DMS153 treated with DMSO at 0.1 percent for 48 hours (cell line): ENCODE data around the gene SLC44A4.

ENCODE experiments used
- DNase-seq: peaks from one replicate; lab custom pipeline; 2025; ENCODE audit not compliant: unreplicated experiment; lab: John Stamatoyannopoulos, UW

Gene SLC44A4

GRCh38 chr6:31901415-31901952, 22.7 kb upstream of the SLC44A4 start:
- DNase-seq, result no peak

DNA sequence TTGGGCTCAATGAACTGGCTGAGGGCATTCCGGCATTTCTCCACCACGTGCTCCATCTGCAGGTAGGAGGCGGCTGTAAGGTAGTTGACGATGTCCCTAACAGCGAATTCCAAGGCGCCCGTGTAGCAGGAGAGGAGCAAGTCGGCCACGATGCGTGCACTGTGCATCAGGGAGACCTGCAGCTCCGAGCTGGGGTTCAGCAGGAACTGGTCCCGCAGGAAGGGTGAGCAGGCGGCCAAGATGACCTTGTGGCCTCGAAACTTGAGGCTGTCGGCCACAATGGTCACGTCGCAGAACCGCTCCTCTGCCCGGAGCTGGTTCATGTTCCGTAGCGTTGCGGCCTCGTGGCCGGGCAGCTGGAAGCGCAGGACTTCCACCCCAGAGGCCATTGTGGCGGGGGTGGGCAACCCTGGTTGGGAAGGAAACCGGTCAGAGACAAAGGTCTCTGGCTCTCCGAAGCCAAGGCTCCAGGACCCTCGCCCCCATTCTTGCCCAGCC, 22.2 kb upstream of the SLC44A4 start:
- DNase-seq, result no peak

- DNase-seq, result no peak
Measured at GRCh38 chr6:31899882-31900722, 21.3 kb upstream of the SLC44A4 start.

DNA sequence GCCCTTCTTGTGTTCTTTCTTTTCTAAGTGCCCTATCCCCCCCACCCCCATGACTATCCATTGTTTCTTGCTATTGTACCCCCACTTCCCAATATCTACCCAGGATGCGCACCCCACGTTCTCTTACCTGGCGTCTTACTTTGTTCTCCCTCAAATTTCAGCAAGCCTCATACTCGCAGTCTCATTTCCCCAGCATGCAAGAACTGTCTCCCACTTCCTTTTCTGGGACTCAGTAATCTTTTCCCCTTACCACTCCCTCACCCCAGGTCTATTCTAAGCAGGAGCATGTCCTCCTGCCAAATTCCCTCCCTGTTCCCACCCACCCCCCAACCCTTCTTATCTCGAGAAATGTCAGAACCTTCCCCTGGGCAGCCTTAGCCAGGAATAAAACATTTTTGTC, 20.4 kb upstream of the SLC44A4 start:
- DNase-seq, result no peak

DNA sequence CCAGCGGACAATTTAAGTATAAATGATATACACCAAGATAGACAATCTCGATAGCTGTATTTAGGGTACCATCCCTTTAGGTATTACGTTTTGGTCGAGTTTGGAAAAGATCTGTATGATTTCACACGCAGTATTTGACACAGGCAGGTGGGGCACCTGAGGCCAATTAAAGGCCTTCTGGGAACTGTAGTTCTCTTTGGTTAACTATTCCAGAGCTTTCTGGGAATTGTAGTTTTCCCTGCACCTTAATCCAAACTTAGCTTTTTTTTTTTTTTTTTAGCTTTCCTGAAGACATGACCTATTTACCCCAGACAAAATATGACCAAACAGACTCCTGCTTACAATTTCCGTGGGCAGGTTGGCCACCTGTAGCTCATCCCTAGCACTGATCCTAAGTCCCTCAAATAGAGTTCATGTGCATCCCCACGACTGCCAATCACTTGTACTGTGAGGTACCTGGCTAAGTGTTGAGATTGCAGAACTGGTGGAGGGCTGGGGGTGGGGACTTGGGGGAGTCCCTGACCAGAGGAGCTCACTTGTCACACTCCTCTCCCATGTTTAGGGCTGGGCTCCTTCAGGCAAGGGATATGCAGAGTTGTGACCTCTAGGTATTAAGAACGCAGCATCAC, 19.7 kb upstream of the SLC44A4 start:
- peak; percentile 34 for DNase-seq

DNA sequence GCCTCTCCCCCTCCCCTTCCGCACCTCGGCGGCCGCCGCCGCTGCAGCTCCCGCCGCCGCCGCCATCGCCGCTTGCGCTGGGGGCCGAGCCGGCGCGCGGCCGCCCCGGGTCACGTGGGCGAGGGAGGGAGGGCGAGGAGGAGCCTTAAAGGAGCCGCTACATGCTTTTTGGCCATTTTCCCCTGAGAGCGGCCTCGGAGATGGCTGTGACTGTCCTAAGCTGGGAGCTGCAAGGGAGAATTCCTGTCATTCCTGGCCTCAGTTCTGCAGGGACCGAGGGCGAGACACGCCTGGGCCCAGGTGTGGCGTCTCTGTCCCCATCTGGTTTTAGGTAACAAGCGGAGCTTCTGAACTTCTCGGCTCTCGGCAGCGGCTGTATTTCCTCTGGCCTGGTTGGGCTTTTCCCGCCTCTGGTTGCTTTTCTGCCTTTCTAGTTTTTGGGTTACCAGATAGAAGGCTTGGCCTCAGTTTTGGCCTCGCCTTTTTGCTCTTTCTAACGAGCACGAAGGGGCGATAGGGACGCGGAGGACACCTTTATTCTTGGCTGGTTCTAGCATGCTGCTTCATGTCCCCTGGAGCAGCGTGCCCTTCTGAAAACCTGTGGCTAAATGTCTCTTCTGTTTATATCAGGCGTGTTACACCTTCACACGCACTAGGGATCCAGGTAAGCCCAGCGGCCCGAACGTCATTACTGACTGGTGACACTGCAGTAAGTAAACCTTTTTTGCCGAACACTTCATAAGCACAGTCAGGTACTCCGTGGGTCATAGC, 19.0 kb upstream of the SLC44A4 start, which contains the start of gene EHMT2:
EHMT2 (minus strand) TSS at position 87 of the 771 bp plus-strand sequence; CDS start at position 66, 21 bp downstream.
- DNase-seq, result peak; percentile 58

- no peak for DNase-seq
Measured at GRCh38 chr6:31896856-31897611, 18.2 kb upstream of the SLC44A4 start.

DNA sequence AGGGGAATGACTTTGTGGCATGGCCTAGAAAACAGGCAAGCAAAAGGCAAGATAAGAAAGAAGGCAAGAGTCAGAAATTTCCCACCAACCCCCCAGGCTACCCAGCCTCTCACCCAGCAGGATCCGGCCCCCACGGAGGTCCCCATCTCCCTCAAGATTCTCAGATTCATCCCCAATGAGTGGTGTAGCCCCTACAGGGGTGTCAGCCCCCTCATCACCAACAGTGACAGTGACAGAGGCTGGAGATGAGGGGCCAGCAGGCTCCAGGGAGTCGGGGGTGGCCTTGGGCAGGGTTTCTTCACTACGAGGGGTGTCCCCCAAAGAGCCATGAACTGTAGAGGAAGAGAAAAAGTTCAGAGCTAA, 17.7 kb upstream of the SLC44A4 start:
- DNase-seq, result no peak

DNA sequence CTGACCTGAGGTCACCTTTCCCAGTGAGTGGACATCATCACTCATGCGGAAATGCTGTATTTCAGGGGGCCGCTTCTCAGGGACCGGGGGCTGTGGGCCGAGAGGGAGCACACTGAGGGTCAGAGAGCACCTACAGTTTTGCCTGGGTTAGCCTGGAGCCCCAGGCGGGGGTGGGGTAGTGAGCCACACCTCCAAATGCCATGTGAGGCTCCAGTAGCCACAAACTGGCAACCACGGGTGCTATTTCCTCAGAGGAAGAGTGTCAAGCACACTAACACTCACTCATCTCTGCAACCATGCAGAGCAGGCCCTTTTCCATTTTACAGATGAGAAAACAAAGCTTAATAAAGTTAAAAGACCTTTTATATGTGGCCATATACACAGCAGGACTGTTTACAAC, 14.0 kb upstream of the SLC44A4 start:
- no peak for DNase-seq

GRCh38 chr6:31889331-31889972, 10.7 kb upstream of the SLC44A4 start:
- no peak for DNase-seq

- DNase-seq, result no peak
Measured at GRCh38 chr6:31888276-31889258, 9.8 kb upstream of the SLC44A4 start.

DNA sequence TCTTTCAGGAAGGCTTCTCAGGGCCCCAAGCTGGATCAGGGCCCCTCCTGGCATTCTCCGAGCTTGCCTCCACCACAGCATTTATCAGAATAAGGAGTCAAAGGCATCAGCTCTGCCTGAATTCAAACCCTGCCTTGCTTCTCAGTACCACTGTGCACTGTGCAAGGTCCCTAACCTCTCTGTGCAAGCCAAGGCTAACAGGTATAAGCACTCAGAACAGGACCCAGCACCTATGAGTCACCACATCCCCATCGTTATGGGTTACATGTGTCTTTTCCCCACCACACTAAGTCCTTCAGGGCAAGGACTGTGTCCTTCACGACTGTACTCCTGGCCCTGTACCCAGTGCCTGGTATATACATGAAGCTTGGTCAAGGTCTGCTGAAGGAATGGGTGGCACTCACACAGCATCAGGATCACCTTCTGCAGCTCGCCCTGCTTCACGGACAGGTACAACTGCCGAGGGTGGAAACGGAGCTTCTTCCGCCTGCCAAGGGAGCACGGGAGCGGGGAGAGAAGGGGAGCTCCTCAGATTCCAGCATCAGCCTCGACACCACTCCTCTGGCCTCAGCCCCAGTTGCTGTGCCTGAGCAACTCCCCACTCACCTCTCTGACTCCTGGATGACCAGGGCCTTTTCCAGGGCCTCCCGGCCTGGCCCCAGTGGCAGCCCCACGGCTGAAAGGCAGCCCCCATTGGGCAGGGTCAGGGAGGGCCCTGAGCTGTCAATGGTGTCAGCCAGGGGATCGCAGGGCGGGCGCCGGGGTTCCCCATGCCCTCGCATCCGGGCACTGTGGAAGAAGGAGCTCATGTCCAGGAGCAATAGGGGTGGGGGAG, 8.6 kb upstream of the SLC44A4 start:
- DNase-seq, result no peak

DNA sequence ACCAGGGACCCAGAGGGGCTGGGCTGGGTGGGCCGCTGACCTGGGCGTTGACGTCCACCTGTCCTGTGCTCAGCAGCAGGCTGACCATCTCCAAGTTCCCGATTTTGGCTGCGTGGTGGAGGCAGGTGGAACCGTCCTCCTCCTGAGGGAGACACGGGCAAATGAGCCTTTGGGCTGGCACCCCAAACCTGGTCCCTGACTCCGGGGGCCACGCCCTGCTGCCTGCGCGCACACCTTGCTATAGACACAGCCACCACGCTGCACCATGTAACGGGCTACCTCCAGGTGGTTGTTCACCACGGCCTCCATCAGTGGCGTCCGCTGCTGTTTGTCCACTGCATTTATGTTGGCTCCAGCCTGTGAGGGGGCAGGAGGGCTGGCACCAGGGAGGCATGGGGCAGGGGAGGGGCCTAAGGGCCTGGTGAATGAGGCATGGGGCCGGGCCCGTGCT, 7.8 kb upstream of the SLC44A4 start:
- no peak for DNase-seq

DNA sequence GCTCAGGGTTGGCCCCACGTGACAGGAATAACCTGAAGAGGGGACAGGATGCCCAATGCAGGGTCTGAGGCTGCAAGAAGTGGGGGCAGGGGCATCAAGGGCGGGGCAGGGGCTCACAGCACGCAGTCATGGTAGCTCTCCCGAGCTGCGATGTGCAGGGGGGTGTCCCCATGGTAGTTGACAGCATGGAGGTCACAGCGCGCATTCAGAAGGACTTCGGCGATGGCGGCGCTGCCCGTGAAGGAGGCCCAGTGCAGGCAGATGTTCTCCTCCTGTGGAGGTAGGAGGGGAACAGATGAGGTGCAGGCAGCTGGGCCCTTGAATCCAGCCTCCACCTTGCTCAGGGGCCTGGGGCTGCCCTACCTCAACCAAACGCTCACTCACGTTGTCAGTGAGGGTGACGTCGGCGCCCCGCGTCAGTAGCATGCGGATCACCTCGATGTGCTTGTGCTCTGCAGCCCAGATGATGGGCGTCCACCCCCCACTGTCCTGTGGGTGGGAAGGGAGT, 5.8 kb upstream of the SLC44A4 start:
- no peak for DNase-seq

DNA sequence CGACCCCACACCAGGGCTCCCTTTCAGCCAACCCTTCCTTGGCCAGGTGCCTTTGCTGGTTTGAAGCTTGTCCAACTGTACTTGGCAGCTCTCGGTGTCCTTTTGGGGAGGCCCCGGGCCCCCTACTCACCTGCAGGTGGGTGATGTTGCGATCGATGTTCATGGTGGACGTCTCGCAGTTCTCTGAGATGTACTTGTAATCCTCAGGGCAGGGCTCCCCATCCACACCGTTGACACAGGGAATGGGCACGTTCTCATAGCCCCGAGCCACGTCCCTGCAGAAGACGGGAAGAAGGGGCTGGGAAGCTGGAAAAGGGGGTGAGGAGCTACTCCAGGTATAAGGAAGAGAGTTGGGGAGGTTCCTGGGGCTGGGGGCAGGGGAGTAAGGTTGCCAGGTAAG, 4.9 kb upstream of the SLC44A4 start:
- no peak for DNase-seq

DNA sequence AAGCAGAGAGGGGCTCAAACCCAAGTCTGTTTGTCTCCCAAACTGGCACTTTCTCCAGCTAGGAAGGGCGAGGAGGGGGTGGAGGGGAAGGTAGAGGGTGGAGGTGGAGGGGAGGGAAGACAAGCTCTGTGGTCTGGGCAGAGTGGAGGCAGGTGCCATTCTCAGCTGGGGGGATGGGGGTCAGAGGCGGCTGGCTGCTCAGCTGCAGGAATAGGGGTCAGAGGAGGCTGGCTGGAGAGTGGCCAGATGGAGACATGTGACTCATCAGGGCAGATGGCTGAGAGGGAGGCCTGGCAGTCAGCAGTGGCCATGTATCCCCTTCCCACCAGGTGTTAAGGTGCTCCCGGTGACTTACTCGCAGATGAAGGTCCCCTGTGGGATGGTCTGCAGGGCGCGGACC, 3.5 kb upstream of the SLC44A4 start:
- DNase-seq, result no peak

DNA sequence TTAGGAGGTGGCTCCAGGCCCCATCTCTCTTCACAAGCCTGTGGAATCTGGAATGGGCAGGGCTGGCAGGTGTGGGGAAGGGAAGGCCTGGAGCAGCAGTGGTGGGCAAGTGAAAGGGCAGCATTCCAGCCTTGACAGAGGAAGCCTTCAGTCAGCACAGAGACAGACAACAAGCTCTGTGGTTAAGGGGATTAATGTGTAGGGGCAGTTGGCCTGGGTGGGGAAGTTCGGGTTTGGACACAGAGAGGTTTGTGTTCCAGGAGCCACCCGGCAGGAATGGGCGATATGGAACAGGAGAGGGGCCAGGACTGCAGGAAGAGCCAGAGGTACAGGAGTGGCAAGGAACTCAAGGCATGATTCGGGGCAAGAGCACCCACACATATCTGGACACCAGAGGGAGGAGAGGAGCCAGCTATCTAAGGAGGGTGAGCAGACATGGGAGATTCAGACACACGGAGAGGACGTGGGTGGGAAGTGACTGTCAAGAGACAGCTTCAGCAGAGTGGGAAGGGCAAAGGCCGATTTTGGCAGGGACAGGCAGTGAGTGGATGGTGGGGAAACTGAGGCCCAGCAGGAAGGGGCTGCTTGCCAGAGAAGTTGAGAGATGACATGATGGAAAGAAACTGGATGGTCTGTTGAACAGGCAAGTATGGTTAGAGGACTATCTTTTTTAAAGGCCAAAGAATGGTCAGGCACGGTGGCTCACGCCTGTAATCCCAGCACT, 2.5 kb upstream of the SLC44A4 start:
- no peak for DNase-seq
